Omental fat pad (tissue), 4 donors: ENCODE measurements around the gene IL4R. TPM values are rescaled to one million over a fixed set of nuclear protein-coding genes. Genes with fewer than 3 reads are reported as not detected.

ENCODE experiments used
- ATAC-seq: fragments of 150-250 bp; one replicate; pipeline ENCODE4 v1.9.1; 2016; ENCODE audit warnings: mild to moderate bottlenecking, moderate library complexity; ENCODE audit not compliant: low FRiP score
- DNase-seq: peaks from one replicate; pipeline ENCODE4 v3.0.0-alpha.2; 2019; ENCODE audit warnings: low spot score
- total RNA-seq, 4 donors: library from RNA; depleted of rRNA; stranded (reverse); fragments of >200 nt; gene quantifications; one replicate each; pipeline ENCODE4 v1.1.0, GENCODE V29; 2016
- TF ChIP-seq, protein P1 (sequence below), 3 donors: fragments of 450-650 bp; IDR thresholded peaks; one replicate each; pipeline ENCODE4 v1.5.1; 2016 to 2017; ENCODE audit warnings: antibody characterized with exemption in 3 of 3, mild to moderate bottlenecking in 3 of 3, moderate library complexity in 2 of 3

The IL4R gene
- total RNA-seq, 4 donors from 2014 or later = 36.9 to 162 (median 47.3) TPM

DNA sequence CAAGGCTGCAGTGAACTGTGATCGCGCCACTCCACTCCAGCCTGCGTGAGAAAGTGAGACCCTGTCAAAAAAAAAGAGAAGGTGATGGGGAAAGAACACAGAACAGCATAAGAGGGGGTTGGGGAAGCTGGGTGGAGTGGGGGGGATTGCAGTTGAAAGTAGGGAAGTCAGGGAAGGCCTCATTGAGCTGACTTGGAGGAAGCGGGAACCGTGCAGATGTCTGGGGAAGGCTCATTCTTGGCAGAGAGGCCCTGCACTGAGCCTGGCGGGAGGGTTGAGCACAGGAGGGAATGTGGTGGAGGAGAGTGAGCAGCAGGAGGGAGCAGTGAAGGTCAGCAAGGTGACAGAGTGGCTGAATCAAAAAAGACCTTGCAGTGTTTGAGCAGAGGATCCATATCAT is 26.9 kb downstream of the IL4R start:
- no peak for ATAC-seq
- TF ChIP-seq, protein P1, sequence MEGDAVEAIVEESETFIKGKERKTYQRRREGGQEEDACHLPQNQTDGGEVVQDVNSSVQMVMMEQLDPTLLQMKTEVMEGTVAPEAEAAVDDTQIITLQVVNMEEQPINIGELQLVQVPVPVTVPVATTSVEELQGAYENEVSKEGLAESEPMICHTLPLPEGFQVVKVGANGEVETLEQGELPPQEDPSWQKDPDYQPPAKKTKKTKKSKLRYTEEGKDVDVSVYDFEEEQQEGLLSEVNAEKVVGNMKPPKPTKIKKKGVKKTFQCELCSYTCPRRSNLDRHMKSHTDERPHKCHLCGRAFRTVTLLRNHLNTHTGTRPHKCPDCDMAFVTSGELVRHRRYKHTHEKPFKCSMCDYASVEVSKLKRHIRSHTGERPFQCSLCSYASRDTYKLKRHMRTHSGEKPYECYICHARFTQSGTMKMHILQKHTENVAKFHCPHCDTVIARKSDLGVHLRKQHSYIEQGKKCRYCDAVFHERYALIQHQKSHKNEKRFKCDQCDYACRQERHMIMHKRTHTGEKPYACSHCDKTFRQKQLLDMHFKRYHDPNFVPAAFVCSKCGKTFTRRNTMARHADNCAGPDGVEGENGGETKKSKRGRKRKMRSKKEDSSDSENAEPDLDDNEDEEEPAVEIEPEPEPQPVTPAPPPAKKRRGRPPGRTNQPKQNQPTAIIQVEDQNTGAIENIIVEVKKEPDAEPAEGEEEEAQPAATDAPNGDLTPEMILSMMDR (IDR thresholded peaks at IDR 0.05) = no peak
- DNase-seq = no peak

DNA sequence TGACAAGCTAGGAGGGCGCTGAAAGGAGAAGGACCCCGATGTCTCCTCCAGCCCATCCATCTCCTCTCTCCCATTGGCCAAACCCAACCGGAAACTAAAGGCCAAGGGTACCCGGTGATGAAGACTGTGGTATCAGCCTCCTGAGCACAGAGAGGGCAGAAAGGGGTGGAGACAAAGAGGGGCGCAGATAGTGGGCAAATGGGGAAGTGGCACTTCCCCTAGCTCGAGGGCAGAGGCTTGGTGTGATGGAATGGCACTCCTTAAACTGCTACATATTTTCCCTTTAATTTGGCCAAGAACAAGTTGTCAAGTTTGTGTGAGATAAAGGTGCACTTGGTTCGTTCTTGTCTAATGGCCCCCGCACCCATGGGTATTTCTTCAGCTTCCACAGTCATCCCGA is 27.8 kb downstream of the IL4R start:
- TF ChIP-seq, protein P1 (IDR thresholded peaks at IDR 0.05) = no peak
- DNase-seq (no peak), ATAC-seq (no peak)

DNA sequence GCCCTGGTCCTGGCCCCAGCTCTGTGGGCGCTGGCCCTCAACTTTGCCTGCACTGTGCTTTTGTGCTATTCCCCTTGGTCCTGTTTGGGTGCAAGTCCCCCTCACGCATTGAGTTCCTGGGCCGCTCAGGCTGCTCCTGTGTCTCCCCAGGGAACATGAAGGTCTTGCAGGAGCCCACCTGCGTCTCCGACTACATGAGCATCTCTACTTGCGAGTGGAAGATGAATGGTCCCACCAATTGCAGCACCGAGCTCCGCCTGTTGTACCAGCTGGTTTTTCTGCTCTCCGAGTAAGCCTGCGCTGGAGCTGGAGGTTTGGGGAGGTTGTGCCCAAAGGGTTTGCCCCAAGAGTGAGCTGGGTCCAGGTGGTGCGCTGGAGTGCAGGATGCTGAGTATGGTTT is 28.2 kb downstream of the IL4R start:
- TF ChIP-seq, protein P1 (IDR thresholded peaks at IDR 0.05) = no peak
- ATAC-seq = no peak

DNA sequence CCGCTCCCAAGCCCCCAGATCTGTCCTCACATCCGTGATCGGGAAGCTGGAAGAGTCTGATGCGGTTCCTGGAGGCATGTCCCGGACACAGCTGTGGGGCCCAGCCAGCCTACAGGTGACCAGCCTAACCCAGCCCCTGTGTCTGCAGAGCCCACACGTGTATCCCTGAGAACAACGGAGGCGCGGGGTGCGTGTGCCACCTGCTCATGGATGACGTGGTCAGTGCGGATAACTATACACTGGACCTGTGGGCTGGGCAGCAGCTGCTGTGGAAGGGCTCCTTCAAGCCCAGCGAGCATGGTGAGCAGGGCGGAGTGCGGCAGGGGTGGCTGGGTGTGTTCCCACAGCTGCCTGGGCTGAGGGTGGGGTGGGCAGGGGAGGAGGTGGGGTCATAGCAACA is 30.9 kb downstream of the IL4R start:
- no peak for ATAC-seq
- TF ChIP-seq, protein P1 (IDR thresholded peaks at IDR 0.05) = no peak
- no peak for DNase-seq

More for the DNA sequence above, 28.2 kb downstream of the IL4R start:
- DNase-seq = no peak

DNA sequence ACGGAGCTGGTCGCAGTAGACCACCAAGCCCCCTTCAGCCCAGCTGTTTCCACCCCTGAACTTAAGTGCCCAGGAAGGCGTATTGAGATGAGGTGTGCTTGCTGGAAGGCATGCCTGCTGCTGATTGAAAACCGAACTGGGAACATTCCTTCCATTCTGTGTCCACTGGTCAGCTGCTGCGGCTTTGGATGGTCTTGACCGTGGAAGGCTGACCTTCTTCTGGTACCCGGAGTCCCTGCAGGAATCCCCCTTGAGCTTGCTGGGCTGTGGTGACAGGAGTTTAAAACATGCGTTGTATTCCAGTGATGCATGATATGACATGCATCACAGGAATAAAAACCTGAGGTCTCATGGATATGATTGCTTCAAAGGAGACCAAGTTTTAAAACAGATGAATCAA is 31.4 kb downstream of the IL4R start:
- ATAC-seq (no peak), DNase-seq (no peak)
- TF ChIP-seq, protein P1 (IDR thresholded peaks at IDR 0.05) = no peak

DNA sequence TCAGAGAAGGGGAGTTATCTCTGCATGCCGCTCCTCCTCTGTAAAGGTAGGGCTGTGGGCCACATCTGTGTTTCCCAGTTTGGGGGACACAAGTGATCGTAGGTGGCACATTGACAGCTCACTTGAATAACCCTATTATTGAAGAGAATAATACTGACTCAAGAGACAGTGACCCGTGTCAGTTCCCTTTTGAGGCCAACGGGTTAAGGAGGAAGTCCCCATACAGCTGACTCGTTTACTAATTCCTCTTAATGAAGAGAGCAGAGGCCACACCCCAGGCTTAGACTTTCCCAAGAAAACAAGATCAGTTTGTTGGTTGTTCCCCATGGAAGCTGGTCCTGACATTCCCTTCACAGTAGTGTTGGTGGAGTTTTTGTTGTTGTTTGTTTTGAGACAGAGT is 33.0 kb downstream of the IL4R start:
- DNase-seq (no peak), ATAC-seq (no peak)
- TF ChIP-seq, protein P1 (IDR thresholded peaks at IDR 0.05) = no peak

DNA sequence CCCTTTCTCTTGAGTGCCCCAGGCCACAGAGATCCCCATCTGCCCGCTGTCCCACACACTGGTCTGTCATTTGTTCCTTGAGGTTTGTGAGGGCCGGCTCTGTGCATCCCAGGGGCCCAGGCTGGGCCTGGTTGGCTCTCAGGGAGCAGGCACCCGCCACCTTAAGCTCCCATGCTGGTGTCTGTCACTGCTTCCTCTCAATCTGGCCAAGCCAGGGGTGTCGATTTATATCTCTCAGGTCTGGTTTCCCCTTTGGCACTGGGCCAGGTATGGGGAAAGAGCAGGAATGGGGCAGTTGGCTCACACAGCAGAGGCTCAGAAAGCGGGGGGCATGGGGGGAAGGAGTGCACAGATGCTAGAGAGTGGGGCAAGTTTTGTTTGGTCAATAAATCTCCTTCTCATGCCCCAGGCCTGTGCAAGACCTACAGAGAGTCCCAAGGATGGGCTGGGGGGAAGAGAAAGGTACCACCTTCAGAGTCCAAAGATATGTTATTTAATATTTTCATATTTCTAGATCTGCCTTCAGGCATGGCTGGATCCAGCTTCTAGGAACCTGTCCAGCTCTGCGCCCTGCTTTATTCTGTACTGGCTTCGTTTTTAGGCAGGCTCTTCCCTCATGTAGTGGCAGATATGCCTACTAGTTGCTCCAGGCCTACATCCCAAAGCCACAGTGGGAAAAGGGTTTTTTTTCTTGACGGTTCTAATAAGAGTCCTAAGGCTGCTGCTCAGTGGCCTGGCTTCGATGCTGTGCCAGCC is 34.3 kb downstream of the IL4R start:
- TF ChIP-seq, protein P1 (IDR thresholded peaks at IDR 0.05) = no peak
- no peak for DNase-seq
- no peak for ATAC-seq
